Natural killer cell (primary cell): ENCODE results near the gene TAB2. TPM values are rescaled to one million over a fixed set of nuclear protein-coding genes. Genes with fewer than 3 reads are reported as not detected.

ENCODE experiments used
- ATAC-seq, 3 donors: fragments of 150-1000 bp in 2 of 3; fragments of 200-7000 bp in 1 of 3; cut with Tn5 transposase; 1 replicate in 1 of 3; 2 replicates in 2 of 3; pipeline ENCODE4 v1.10.0; 2021; ENCODE audit warnings: mild to moderate bottlenecking in 2 of 3, moderate library complexity in 2 of 3
- DNase-seq, 2 donors: peaks; one replicate each; pipeline versions ENCODE4 v3.0.0 to v3.0.0-alpha.2; 2013 to 2021; ENCODE audit warnings: mixed read lengths in 1 of 2
- H3K27ac ChIP-seq: one replicate; pipeline ENCODE4 v1.5.1; 2013; ENCODE audit warnings: mild to moderate bottlenecking, low read length
- H3K27me3 ChIP-seq: one replicate; pipeline ENCODE4 v1.6.1; 2013; ENCODE audit warnings: low read length; ENCODE audit not compliant: control insufficient read depth, insufficient read depth
- H3K36me3 ChIP-seq: one replicate; pipeline ENCODE4 v1.6.1; 2013; ENCODE audit warnings: low read length; ENCODE audit not compliant: control insufficient read depth, insufficient read depth
- H3K4me1 ChIP-seq: one replicate; pipeline ENCODE4 v1.6.1; 2013; ENCODE audit warnings: low read length; ENCODE audit not compliant: control insufficient read depth, insufficient read depth
- H3K4me3 ChIP-seq: one replicate; pipeline ENCODE4 v1.5.1; 2013; ENCODE audit warnings: low read length
- H3K9me3 ChIP-seq: one replicate; pipeline ENCODE4 v1.6.1; 2013; ENCODE audit warnings: low read length; ENCODE audit not compliant: control insufficient read depth, insufficient read depth
- H3K27ac Mint-ChIP-seq, 2 donors: one replicate each; pipeline ENCODE4 v1.8.0; 2022; ENCODE audit warnings: mild to moderate bottlenecking in 2 of 2, mixed read lengths in 2 of 2, moderate library complexity in 1 of 2
- H3K27me3 Mint-ChIP-seq, 2 donors: one replicate each; pipeline ENCODE4 v1.8.0; 2022; ENCODE audit warnings: low read depth in 2 of 2, mixed read lengths in 2 of 2
- H3K36me3 Mint-ChIP-seq: one replicate; pipeline ENCODE4 v1.8.0; 2022; ENCODE audit warnings: mixed read lengths
- H3K4me1 Mint-ChIP-seq, 2 donors: one replicate each; pipeline ENCODE4 v1.8.0; 2022; ENCODE audit warnings: mixed read lengths in 2 of 2
- H3K4me3 Mint-ChIP-seq: one replicate; pipeline ENCODE4 v1.8.0; 2022; ENCODE audit warnings: mild to moderate bottlenecking, moderate library complexity, mixed read lengths
- H3K9me3 Mint-ChIP-seq, 2 donors: one replicate each; pipeline ENCODE4 v1.8.0; 2022; ENCODE audit warnings: mixed read lengths in 2 of 2
- CTCF ChIP-seq: fragments of 200-600 bp; IDR thresholded peaks from one replicate; pipeline ENCODE4 v1.8.0; 2022; ENCODE audit warnings: antibody characterized with exemption
- WGBS: methylation state at CpG from one replicate; pipeline ENCODE4 v1.1.7; 2013; ENCODE audit warnings: missing lambda C conversion rate; ENCODE audit not compliant: insufficient coverage; 5-methylcytosine and 5-hydroxymethylcytosine counted together
- intact Hi-C: fragments of 100-400 bp; cut with micrococcal nuclease; formaldehyde crosslinking; loops from one replicate; pipeline ENCODE4 v1.14.2; 2022
- total RNA-seq, 4 donors: library from RNA; stranded (reverse); fragments of 120-200 nt in 1 of 4; gene quantifications; one replicate each; pipeline versions ENCODE4 v1.2.3 to v1.2.4, GENCODE V29; 2013 to 2022

Gene TAB2
- total RNA-seq, 3 donors from 2014 or later (not counting 1 experiment from before 2014, with no cell fraction given), result 65.7 to 74.9 (median 68.9) TPM

GRCh38 chr6:149405823-149406765 is 88.6 kb downstream of the TAB2 start:
- H3K9me3 ChIP-seq, result no peaks in the 10 kb centered on the region
- Mint-ChIP-seq H3K9me3 (no peaks in the 10 kb centered on the region), H3K36me3 (peaks cover 13% of the 10 kb centered on the region), H3K27me3 (no peaks in the 10 kb centered on the region), H3K4me1 (peaks cover 8 to 12% of the 10 kb centered on the region in 2 donors), H3K4me3 (no peak overlapping the region), H3K27ac (peak overlapping the region; percentile 32 to 70)
- DNase-seq, result no peak
- H3K27ac ChIP-seq, result no peak overlapping the region
- WGBS, result 74% methylated on average over 4 of the region's 5 CpGs
- no peaks in the 10 kb centered on the region for H3K27me3 ChIP-seq
- H3K4me3 ChIP-seq, result no peak overlapping the region
- H3K4me1 ChIP-seq, result no peaks in the 10 kb centered on the region
- intact Hi-C loops, result no loop called here
- no peak for TF ChIP-seq CTCF
- peaks cover 33% of the 10 kb centered on the region for H3K36me3 ChIP-seq
- peak in 1 of 3 donors; percentile 21 for ATAC-seq

GRCh38 chr6:149409617-149410016 is 92.1 kb downstream of the TAB2 start:
- ATAC-seq, result no peak
- Mint-ChIP-seq H3K9me3 (no peaks in the 10 kb centered on the region), H3K36me3 (peaks cover 11% of the 10 kb centered on the region), H3K27ac (no peak overlapping the region), H3K4me1 (peaks cover 8 to 11% of the 10 kb centered on the region in 2 donors), H3K4me3 (no peak overlapping the region), H3K27me3 (no peaks in the 10 kb centered on the region)
- WGBS, result 88% methylated on average over 2 of the region's 3 CpGs
- H3K27me3 ChIP-seq, result no peaks in the 10 kb centered on the region
- DNase-seq, result no peak
- intact Hi-C loops, result no loop called here
- no peaks in the 10 kb centered on the region for H3K9me3 ChIP-seq
- TF ChIP-seq CTCF, result no peak
- no peak overlapping the region for H3K27ac ChIP-seq
- no peak overlapping the region for H3K4me3 ChIP-seq
- no peaks in the 10 kb centered on the region for H3K4me1 ChIP-seq
- H3K36me3 ChIP-seq, result peaks cover 23% of the 10 kb centered on the region

- no peak for TF ChIP-seq CTCF
- Mint-ChIP-seq H3K9me3 (no peaks in the 10 kb centered on the region), H3K4me1 (peaks cover 2% of the 10 kb centered on the region in 2 donors), H3K27ac (no peak overlapping the region), H3K36me3 (peaks cover 2% of the 10 kb centered on the region), H3K4me3 (no peak overlapping the region), H3K27me3 (no peaks in the 10 kb centered on the region)
- no peak for ATAC-seq
- no peaks in the 10 kb centered on the region for H3K9me3 ChIP-seq
- no peaks in the 10 kb centered on the region for H3K27me3 ChIP-seq
- intact Hi-C loops, result no loop called here
- no peaks in the 10 kb centered on the region for H3K4me1 ChIP-seq
- H3K27ac ChIP-seq, result no peak overlapping the region
- H3K4me3 ChIP-seq, result no peak overlapping the region
- DNase-seq, result no peak
- H3K36me3 ChIP-seq, result peaks cover 17% of the 10 kb centered on the region
Observed at GRCh38 chr6:149410557-149410956, 93.0 kb downstream of the TAB2 start.
